ENCODE data around the gene MRTFB.
"Not testable (repeated sequence)": the region's sequence is repeated elsewhere in the genome, so short reads cannot be mapped to it uniquely, and the experiment has no call there.

MRTFB gene, protein sequence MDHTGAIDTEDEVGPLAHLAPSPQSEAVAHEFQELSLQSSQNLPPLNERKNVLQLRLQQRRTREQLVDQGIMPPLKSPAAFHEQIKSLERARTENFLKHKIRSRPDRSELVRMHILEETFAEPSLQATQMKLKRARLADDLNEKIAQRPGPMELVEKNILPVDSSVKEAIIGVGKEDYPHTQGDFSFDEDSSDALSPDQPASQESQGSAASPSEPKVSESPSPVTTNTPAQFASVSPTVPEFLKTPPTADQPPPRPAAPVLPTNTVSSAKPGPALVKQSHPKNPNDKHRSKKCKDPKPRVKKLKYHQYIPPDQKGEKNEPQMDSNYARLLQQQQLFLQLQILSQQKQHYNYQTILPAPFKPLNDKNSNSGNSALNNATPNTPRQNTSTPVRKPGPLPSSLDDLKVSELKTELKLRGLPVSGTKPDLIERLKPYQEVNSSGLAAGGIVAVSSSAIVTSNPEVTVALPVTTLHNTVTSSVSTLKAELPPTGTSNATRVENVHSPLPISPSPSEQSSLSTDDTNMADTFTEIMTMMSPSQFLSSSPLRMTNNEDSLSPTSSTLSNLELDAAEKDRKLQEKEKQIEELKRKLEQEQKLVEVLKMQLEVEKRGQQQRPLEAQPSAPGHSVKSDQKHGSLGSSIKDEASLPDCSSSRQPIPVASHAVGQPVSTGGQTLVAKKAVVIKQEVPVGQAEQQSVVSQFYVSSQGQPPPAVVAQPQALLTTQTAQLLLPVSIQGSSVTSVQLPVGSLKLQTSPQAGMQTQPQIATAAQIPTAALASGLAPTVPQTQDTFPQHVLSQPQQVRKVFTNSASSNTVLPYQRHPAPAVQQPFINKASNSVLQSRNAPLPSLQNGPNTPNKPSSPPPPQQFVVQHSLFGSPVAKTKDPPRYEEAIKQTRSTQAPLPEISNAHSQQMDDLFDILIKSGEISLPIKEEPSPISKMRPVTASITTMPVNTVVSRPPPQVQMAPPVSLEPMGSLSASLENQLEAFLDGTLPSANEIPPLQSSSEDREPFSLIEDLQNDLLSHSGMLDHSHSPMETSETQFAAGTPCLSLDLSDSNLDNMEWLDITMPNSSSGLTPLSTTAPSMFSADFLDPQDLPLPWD

DNA sequence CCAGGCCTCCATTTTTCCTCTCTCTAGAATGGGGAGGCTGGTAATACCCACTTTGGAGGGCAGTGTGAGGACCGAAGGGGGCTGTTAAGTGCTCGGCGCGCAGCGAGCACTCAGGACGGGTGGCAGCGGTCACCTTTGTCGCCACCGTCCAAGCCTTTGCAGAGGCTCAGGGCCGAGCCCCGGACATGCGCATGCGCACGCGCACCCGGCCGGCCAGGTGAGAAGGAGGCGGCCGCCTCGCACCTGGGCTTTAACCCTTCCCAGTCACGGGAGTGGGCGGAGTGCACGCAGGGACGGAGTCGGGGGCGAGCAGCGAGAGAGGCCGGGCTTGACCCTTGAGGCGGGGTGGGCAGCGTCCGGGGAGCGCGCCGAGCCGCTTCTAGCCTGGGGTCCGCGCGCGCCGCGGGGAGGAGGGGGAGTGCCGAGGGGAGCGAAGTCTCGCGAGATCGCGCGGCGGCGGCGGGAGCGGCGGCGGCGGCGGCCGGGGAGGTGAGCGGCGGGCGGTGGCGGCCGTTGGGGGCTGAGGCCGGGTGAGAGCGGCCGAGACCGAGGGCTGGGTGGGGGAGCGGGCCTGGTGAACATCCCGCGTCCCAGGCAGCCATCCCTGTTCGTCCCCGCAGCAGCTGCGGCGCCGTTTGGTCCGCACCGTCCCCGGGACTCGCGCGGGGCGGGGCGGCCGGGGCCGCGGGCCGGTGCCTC is at the start of gene MRTFB:
Gene MRTFB (plus strand): TSS at position 443 of the 699 bp plus-strand sequence. CDS start 69,288 bp downstream, outside the sequence.
- peak; percentile 85 for DNase-seq

DNA sequence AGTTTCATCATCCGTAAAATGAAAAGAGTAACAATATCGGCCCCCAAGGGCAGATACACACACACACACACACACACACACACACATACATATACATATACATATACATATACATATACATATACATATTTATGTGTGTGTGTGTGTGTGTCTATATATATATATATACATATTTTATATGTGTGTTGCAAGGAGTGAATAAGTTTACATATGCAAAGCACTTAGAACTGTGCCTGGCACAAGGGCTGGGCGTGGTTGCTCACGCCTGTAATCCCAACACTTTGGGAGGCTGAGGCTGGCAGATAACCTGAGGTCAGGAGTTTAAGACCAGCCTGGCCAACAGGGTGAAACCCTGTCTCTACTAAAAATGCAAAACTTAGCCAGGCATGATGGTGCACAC is 47.6 kb upstream of the MRTFB start:
- not testable (repeated sequence) for DNase-seq

DNA sequence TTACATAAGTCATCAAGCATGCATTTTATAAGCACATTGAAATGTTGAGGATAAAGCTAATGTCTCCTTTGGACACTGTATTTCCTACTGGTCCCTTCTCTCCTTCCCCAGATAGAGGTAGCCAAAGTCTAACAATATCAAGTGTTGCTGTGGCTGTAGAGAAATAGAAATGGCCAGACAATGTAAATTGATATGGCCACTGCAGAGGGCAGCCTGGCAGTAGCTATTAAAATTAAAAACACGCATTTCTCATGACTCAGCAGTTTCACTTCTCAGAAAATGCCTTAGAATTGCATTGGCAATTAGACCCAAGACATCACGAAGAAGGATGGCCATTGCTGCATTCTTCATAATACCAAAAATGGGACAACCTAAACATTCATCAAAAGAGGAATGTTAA is 46.8 kb upstream of the MRTFB start:
- no peak for DNase-seq

DNA sequence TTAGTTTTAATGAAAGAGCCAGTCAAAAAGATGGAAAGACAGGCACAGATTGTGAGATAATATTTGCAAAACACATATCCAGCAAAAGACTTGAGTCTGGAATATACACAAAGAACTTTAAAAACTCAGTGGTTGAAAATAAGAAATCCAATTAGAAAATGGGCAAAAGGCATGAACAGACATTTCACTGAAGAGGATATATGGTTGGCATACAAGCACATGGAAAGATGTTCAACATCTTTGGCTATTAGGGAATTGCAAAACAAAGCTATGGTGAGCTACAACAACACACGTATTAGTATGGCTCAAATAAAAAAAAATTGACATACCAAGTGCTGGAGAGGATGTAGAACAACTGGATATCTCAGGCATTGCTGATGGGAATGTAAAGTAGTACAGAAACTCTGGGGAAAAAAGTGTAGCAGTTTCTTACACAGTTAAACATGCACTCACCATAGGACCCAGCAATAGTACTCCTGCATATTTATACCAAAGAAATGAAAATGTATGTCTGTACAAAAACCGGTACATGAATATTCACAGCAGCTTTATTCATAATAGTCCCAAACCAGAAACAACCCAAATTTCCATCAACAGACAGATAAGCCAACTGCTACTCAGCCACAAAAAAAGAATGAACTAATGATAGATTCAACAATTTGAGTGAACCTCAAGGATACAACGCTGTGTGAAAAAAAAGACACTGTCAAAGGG is 44.4 kb upstream of the MRTFB start:
- no peak for DNase-seq

DNA sequence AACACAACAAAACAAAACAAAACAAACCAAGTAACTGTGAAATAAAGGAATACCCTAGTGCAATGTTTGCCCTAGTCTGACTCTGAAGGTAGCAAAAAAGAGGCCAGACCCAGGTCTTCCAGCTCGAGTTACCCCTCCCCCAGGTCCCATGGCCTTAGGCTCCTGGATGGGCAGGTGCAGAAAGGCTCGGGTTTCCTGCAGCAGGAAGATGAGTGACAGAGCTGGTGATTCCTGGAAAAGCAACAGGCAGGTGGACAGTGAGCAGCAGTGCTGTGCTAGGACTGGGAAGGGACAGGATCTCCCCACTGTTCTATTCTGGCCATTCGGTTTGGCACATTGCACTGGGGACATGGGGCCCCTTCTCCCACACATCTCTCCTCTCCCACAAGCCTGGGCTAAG is 42.9 kb upstream of the MRTFB start:
- DNase-seq = no peak

DNA sequence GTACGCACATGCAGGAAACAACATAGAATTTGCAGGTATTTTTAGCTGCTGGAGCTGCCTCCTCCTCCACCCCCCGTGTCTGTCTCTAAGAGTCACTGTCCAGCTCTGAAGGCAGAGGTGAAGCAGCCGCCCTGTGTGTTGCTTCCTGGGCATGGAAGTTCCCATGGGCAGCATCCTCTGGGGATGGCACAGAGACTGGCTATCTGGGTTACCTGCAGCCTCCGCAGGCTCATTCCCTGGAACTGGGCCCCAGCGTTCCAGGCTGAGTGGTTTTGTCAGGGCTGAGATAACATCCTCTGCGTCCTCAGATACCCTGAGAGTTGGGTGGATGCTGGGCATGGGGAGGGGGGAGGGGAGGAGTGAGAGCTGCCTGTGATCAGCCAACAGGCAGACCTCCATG is 41.5 kb upstream of the MRTFB start:
- no peak for DNase-seq

DNA sequence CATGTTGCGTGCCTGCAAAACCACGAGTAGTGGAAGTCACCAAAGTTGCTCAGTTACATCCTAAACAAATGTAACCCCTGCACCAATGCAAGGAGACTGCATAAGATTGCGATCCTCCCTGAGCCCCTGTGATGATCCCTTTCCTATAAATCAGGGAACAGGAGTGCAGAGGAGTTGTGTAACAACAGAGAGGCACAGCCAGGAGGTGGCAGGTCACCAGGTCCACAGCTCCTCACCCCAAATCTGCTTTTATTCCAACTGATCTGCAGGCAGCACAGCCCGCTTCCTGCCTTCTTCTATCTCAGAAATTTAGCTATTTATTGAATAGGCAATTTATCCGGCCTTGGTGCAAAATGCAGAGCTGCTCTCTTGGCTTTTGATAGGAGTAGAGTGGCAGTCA is 36.0 kb upstream of the MRTFB start:
- no peak for DNase-seq

DNA sequence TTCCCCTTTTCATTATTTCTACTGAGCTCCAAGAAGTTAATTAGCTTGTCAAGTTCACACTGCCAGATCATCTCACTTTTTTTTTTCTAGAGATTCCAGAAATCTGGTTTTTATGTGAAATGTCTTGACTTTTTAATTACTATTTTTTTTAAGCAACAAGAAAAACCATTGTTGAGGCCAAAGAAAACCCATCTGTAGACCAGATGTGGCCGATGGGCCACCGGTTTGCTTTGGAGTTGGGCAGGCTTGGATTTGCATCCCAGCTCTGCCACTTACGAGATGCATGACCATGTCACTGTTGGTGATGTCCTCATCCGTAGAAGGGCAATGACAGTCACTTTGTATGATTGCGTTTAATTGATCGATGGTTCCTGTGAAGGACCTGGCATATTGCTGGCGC is 34.2 kb upstream of the MRTFB start:
- no peak for DNase-seq

DNA sequence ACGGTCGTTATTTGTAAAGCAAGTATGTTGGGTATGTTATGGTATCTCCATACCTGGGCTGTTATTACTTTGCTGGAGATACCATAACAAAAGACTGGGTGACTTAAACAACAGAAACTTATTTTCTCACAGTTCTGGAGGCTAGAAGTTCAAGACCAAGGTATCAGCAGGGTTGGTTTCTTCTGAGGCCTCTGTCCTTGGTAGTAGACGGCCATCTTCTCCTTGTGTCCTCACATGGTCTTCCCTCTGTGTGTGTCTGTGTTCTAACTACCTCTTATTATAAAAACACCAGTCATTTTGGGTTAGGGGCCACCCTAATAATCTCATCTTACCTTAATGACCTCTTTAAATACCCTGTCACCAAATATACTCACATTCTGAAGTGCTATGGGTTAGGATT is 33.2 kb upstream of the MRTFB start:
- DNase-seq = no peak

DNA sequence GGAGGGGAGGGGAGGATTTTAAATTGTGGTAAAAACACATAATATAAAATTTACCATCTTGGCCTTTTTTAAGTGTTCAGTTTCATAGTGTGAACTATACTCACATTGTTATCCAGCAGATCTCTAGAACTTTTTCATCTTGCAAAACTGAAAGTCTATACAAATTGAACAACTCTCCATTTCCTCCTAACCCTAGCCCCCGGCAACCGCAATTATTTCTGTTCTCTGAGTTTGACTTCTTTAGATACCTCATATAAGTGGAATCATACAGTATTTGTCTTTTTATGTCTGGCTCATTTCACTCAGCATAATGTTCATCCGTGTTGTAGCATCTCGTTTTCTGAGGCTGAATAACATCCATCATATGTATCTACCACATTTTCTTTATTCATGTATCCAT is 30.0 kb upstream of the MRTFB start:
- DNase-seq = no peak

DNA sequence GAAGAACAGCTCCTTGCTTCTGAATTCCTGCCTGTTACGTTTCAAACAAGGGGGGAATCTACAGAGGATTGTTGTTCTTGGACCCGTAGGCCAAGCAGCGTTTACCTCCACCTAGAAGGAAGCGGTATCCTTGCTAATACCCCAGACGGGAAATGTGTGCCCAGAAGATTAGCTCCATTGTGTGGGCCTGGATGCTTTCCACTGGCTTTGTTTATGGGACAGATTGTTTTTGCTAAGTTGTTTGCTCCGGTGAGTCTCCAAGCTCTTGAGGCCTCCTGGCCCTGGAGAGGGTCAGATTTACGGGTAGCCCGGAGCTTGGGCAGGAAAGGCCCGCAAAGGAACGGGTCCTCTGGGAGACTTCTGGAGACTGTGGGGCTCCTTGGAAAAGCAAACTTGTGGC is 28.4 kb upstream of the MRTFB start:
- no peak for DNase-seq

DNA sequence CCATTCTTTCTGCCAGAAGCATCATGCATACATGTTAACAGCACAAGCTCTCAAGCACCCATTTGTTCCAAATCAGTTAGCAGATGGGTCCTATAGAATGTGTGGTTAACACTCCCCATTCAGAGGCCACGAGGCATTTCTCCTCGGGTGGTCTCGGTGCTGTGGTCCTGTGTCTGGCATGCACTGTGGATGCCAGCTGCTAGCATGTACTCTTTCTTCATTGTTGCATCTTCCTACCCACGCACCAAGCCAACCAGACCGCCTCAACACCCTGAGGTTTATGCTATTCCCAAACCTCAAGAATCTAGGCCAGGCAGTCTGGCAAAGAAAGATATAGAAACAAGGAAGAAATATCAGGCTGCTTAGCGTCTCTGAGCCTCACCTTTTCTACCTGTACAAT is 27.8 kb upstream of the MRTFB start:
- DNase-seq = no peak

DNA sequence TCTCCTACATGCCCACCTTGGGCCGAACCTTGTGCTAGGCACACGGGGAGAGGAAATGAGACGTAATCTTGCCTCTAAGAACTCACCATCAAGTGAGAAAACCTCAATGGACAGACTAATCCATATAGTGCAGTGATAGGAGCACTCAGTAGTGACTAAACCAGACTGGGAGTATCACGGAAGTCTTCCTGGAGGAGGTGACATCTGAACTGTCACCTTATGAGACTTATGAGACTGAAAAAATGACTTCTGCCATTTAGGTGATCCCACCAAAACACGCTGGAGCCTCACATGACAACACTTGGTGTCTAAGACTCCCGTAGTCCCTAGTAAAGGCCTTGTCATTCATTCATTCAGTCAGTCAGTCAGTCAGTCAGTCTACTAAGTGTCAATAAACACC is 27.3 kb upstream of the MRTFB start:
- no peak for DNase-seq

DNA sequence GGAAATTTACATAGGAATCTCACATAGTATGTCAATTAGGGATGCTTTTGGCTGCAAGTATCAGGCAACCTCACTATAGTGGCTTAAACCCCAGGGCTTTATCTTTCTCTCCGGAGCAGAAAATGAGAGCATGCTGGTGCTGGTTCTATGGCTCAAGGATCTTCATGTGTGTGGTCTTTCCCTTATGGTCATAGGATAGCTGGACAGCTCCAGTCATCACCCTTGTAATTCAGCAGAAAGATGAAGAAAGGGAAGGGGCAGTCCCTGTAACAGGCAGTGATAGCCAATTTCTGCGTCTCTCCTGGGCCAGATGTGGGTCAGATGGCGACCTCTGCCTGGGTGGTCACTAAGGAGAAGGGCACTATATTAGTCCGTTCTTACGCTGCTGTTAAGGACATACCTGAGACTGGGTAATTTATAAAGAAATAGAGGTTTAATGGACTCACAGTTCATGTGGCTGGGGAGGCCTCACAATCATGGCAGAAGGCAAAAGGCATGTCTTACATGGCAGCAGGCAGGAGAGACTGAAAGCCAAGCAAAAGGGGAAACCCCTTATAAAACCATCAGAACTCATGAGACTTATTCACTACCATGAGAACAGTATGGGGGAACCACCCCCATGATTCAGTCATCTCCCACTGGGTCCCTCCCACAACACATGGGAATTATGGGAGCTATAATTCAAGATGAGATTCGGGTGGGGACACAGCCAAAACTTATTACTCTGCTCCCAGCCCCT is 23.8 kb upstream of the MRTFB start:
- DNase-seq = not testable (repeated sequence)

DNA sequence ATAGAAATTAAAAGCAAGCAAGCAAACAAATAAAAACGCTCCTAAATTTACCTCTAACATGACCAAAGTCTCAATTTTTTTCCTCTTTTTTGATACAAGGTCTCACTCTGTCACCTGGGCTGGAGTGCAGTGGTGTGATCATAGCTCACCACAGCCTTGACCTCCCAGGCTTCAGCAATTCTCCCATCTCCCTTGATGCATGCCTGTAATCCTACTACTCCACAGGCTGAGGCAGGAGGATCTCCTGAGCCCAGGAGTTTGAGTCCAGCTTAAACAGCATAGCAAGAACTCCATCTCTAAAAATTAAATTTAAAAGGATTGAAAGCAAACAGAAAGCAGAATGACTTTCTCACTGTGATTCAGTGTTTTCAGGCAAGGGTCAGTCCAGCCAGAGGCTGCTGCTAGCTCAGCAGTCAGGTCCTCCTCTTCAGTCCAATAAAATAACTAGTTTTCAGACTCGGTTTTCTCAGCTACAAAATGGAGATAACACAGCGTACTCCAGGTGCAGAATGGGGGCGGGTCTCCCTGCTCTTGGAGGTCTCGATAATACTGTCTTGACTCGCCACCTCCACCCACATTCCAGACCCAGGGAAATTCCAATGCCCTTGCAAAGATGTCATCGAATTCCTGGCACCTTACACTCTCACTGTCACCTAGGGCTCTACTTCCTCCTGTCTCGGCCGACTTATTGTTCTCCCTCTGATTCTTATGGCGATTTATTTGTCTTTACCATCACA is 20.7 kb upstream of the MRTFB start:
- no peak for DNase-seq

DNA sequence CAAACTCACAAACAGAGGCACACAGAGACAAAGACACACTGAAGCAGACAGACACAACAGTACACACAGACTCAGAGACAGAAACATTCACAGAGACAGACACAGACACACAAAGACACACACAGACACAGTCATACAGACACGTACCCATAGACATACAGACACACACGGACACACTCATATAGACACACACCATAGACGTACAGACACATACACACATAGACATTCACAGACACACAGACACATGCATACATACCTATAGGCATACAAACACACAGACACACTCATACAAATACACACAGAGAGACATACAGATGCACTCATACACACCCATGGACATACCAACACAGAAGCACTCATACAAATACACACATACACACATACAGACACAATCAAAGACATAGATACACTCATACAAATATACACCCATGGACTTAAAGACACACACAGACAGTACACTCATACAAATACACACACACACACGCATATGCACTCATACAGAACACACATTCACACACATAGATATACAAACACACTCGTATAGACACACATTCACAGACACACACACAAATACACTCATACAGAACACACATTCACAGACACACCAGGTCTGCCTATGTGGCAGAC is 19.9 kb upstream of the MRTFB start:
- DNase-seq = no peak

DNA sequence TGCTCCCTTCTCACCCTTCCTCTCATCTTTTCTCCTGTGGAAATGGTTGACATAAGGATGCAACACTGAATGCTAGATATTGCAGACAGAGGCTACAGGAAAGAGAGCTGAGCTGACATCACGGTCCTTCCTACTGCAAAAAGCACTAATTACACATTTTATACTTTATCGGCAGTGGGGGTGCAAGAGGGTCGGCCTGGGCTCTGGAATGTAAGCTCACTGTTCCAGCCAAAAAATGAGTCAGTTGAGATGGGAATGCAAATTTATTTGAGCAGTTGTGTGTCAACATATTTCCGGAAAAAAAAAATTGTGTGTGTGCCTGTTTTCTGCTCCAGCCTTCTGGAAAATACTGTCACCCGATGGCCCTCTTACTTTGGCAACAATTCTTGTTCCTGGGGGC is 14.1 kb upstream of the MRTFB start:
- DNase-seq = no peak

DNA sequence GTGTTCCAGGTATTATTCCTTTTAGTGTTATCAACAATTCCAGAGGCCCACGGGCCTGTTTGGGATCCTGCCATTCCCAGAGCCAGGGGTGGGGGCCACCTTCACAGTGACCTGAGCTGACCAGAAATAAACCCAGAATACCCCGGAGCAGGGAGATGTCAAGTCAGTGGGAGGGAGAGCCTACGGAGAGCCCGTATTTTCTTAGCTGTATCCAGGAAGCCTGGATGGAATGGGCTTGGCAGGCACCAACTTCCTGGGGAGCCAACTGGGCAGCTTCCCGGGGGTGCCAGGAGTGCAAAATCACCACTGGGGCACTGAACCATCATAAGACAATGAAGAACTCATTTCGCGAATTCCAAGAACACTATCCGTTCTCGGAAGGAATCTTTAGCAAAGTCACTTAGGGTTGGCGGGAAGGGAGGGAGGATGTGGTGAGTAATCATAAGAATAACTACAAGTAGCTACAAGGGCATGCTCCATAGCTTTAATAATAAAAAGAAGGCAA is 13.2 kb upstream of the MRTFB start:
- no peak for DNase-seq

DNA sequence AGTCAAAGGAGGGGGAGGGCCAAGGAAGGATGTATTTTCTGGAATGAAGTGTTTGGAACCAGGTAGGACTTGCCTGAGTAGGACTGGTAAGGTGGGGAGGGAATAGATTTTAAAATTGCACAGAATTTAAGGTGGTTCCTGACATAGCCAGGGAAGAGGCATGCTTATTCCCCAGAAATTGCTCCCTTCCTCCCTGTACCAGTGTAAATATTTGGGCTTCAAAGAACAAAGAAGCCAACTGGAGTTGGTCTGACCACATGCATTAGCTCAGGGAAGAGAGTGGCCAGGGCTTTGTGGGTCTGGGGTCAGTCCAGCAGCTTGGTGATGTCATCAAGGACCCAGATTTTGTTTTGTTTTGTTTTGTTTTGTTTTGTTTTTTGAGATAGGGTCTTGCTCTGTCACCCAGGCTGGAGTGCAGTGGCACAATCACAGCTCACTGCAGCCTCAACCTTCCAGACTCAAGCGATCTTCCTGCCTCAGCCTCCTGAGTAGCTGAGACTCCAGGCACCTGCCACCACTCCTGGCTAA is 9.3 kb upstream of the MRTFB start:
- no peak for DNase-seq

DNA sequence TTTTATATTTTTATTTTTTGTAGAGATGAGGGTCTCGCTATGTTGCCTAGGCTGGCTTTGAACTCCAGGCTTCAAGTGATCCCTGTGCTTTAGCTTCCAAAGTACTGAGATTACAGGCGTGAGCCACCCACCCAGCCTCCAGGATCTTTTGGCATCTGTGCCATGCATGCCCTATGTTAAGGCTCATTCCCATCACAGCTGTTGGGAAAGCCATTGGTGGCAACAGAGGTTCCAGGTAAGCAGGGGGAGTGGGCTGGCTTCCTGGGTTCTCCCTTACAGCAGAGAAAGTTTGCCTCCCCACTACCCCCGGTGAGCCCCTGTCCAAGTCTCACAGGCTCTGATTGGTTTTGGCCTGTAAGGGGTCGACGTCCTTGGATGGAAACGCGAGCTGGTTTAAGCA is 8.9 kb upstream of the MRTFB start:
- no peak for DNase-seq
